ENCODE data around the gene CLSTN2. TPM values are rescaled to one million over a fixed set of nuclear protein-coding genes. Genes with fewer than 3 reads are reported as not detected.

Gene CLSTN2
- total RNA-seq, 2 donors from 2014 or later = 0.82 to 1.3 TPM

DNA sequence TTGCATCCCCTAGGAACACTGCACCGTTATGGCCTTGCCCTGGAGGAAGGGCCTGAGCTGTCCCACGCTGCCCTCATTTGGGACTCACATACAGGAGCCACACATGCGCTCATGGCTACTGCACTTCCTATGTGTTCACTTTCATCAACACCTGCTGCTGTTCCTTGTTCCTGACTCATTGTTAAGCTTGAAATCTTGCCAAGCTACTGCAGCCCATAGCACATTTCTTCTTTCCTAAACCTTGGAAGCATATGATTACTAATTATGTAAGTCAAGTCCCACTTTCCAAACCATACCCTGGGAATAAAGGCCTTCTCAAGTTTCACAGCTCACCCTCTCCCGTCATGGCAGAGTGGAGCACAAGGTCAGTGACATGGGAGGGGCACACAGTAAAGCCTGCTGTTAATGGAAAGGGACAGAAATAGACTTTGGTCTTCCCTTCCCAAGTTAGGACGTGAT, 307.9 kb downstream of the CLSTN2 start:
- TF ChIP-seq, protein P1, sequence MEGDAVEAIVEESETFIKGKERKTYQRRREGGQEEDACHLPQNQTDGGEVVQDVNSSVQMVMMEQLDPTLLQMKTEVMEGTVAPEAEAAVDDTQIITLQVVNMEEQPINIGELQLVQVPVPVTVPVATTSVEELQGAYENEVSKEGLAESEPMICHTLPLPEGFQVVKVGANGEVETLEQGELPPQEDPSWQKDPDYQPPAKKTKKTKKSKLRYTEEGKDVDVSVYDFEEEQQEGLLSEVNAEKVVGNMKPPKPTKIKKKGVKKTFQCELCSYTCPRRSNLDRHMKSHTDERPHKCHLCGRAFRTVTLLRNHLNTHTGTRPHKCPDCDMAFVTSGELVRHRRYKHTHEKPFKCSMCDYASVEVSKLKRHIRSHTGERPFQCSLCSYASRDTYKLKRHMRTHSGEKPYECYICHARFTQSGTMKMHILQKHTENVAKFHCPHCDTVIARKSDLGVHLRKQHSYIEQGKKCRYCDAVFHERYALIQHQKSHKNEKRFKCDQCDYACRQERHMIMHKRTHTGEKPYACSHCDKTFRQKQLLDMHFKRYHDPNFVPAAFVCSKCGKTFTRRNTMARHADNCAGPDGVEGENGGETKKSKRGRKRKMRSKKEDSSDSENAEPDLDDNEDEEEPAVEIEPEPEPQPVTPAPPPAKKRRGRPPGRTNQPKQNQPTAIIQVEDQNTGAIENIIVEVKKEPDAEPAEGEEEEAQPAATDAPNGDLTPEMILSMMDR (IDR thresholded peaks at IDR 0.05) = no peak
- intact Hi-C loops (cut with DNase I) = no loop called here
- Histone ChIP-seq H3K27me3 (no peaks in the 10 kb centered on the region), H3K9me3 (no peaks in the 10 kb centered on the region), H3K9ac (ENCODE audit: low read depth in 2 of 2, low read length in 2 of 2) (no peak overlapping the region), H3K27ac (no peak overlapping the region), H3K4me1 (no peaks in the 10 kb centered on the region), H3K36me3 (no peaks in the 10 kb centered on the region), H3K4me3 (no peak overlapping the region)
- no peak for DNase-seq

GRCh38 chr3:140243575-140243974, 308.6 kb downstream of the CLSTN2 start:
- H3K4me3 ChIP-seq = no peak overlapping the region
- no peaks in the 10 kb centered on the region for H3K4me1 ChIP-seq
- H3K9me3 ChIP-seq = no peaks in the 10 kb centered on the region
- H3K27me3 ChIP-seq = no peaks in the 10 kb centered on the region
- H3K9ac ChIP-seq (ENCODE audit: low read depth in 2 of 2, low read length in 2 of 2) = no peak overlapping the region
- DNase-seq = no peak
- H3K36me3 ChIP-seq = no peaks in the 10 kb centered on the region
- TF ChIP-seq, protein P1 (IDR thresholded peaks at IDR 0.05) = no peak
- H3K27ac ChIP-seq = no peak overlapping the region
- intact Hi-C loops (cut with DNase I) = no loop called here

GRCh38 chr3:140244893-140245292, 309.9 kb downstream of the CLSTN2 start:
- intact Hi-C loops (cut with DNase I) = no loop called here
- no peaks in the 10 kb centered on the region for H3K4me1 ChIP-seq
- no peak overlapping the region for H3K4me3 ChIP-seq
- H3K27me3 ChIP-seq = no peaks in the 10 kb centered on the region
- H3K9me3 ChIP-seq = no peaks in the 10 kb centered on the region
- H3K27ac ChIP-seq = no peak overlapping the region
- H3K36me3 ChIP-seq = no peaks in the 10 kb centered on the region
- TF ChIP-seq, protein P1 (IDR thresholded peaks at IDR 0.05) = no peak
- no peak for DNase-seq
- no peak overlapping the region for H3K9ac ChIP-seq (ENCODE audit: low read depth in 2 of 2, low read length in 2 of 2)

- H3K4me3 ChIP-seq = no peak overlapping the region
- intact Hi-C loops (cut with DNase I) = no loop called here
- no peaks in the 10 kb centered on the region for H3K4me1 ChIP-seq
- no peak for DNase-seq
- no peak overlapping the region for H3K9ac ChIP-seq (ENCODE audit: low read depth in 2 of 2, low read length in 2 of 2)
- no peaks in the 10 kb centered on the region for H3K9me3 ChIP-seq
- TF ChIP-seq, protein P1 (IDR thresholded peaks at IDR 0.05) = no peak
- no peaks in the 10 kb centered on the region for H3K27me3 ChIP-seq
- no peaks in the 10 kb centered on the region for H3K36me3 ChIP-seq
- no peak overlapping the region for H3K27ac ChIP-seq
Measured at GRCh38 chr3:140246578-140246977, 311.6 kb downstream of the CLSTN2 start.

DNA sequence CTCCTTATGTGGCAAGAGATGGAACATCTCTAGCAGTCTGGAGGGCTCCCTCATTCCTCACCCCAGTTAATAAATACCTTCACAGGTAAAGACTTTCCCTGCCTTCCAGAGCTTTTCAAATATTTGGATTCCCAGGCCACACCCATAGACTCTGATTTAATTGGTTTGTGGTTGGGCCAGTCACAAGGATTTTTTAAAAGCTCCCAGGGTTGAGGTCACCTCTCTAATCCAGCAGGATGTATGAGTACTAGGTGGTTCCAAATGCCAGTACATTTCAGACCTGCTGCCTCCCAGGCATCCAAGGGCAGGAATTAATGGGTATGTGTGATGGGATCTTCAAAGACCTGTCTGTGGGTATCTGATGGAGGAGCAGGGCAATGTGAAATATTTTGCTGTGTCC, 312.8 kb downstream of the CLSTN2 start:
- no peaks in the 10 kb centered on the region for H3K36me3 ChIP-seq
- H3K27ac ChIP-seq = no peak overlapping the region
- TF ChIP-seq, protein P1 (IDR thresholded peaks at IDR 0.05) = no peak
- no peaks in the 10 kb centered on the region for H3K27me3 ChIP-seq
- no peak for DNase-seq
- intact Hi-C loops (cut with DNase I) = no loop called here
- no peak overlapping the region for H3K9ac ChIP-seq (ENCODE audit: low read depth in 2 of 2, low read length in 2 of 2)
- no peak overlapping the region for H3K4me3 ChIP-seq
- no peaks in the 10 kb centered on the region for H3K4me1 ChIP-seq
- no peaks in the 10 kb centered on the region for H3K9me3 ChIP-seq

DNA sequence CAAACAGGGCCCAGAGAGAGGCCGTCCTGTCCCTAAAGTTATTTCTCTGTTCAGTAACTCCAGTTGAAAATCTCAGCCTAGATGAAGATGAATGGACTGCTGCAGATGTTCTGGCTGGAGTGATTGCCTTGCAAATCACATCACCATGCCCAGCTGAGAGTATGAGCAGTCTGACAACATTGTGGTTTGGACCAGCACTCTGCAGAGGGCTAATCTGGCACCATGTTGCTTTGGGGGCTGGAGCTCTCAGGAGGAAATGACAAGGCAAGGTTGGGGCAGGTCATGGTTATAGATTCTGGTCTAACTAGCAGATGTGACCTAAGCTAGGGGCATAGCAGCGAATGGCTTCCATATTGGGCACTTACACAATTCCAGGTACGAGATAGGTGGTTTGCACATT, 314.2 kb downstream of the CLSTN2 start:
- H3K27me3 ChIP-seq = no peaks in the 10 kb centered on the region
- DNase-seq = no peak
- no peaks in the 10 kb centered on the region for H3K9me3 ChIP-seq
- H3K36me3 ChIP-seq = no peaks in the 10 kb centered on the region
- no peak overlapping the region for H3K27ac ChIP-seq
- TF ChIP-seq, protein P1 (IDR thresholded peaks at IDR 0.05) = no peak
- H3K4me3 ChIP-seq = no peak overlapping the region
- H3K4me1 ChIP-seq = no peaks in the 10 kb centered on the region
- no peak overlapping the region for H3K9ac ChIP-seq (ENCODE audit: low read depth in 2 of 2, low read length in 2 of 2)
- intact Hi-C loops (cut with DNase I) = no loop called here

All from colonic mucosa (tissue), 4 donors.